GM12878 (cell line): Measurements from ENCODE around the gene CMTM4. TPM values are rescaled to one million over a fixed set of nuclear protein-coding genes. Genes with fewer than 3 reads are reported as not detected.

Experiments used
- ATAC-seq: fragments of 200-7000 bp; cut with Tn5 transposase; 3 replicates; pipeline ENCODE4 v1.9.1; 2020; ENCODE audit warnings: mild to moderate bottlenecking, moderate library complexity
- BruUV-seq: library from RNA; stranded (reverse); fragments of 400-500 nt; replicated peaks from 2 replicates; lab custom pipeline; 2021; lab: Mats Ljungman, UMichigan
- CTCF ChIA-PET: fragments of 300-600 bp; sonication (Branson Sonifier 250); formaldehyde crosslinking; extraction: SDS; loops from one replicate; lab custom pipeline; 2021; ENCODE audit warnings: inconsistent platforms; lab: Yijun Ruan, JAX
- POLR2A ChIA-PET: fragments of 350-600 bp; formaldehyde crosslinking; extraction: SDS; loops from one replicate; lab custom pipeline; 2021; ENCODE audit warnings: inconsistent platforms; lab: Charles Lee
- RAD21 ChIA-PET: fragments of 300-600 bp; sonication (Branson Sonifier 250); formaldehyde crosslinking; loops from one replicate; lab custom pipeline; 2023; ENCODE audit warnings: antibody characterized with exemption; ENCODE audit not compliant: unreplicated experiment; lab: Charles Lee
- SMC1A ChIA-PET: fragments of 300-600 bp; sonication (Branson Sonifier 250); formaldehyde crosslinking; loops from one replicate; lab custom pipeline; 2023; ENCODE audit not compliant: unreplicated experiment, uncharacterized antibody; lab: Charles Lee
- DNase-seq: peaks from one replicate; pipeline ENCODE4 v3.0.0-alpha.2; 2011; ENCODE audit warnings: low read depth, low spot score
- FAIRE-seq: peaks from 3 replicates; lab custom pipeline; 2011; peaks lifted over from hg19 to GRCh38; lab: Jason Lieb, UNC
- H2AFZ ChIP-seq: 2 replicates; pipeline ENCODE4 v1.6.0; 2011; ENCODE audit warnings: low read depth, low read length, control low read depth; ENCODE audit not compliant: control insufficient read depth
- H3K27ac ChIP-seq: 2 replicates; pipeline ENCODE4 v1.5.1; 2011; ENCODE audit warnings: control low read depth; ENCODE audit not compliant: control insufficient read depth, insufficient read depth
- H3K27me3 ChIP-seq, 2 experiments: replicated peaks in 1 of 2; 2 replicates each; pipeline versions ENCODE4 v1.6.0 to v1.6.1; 2011; ENCODE audit warnings: low read length in 1 of 2; ENCODE audit not compliant: control insufficient read depth in 2 of 2, insufficient read depth in 2 of 2
- H3K36me3 ChIP-seq, 2 experiments: 2 replicates each; pipeline ENCODE4 v1.5.1; 2011; ENCODE audit warnings: low read length in 1 of 2; ENCODE audit not compliant: control insufficient read depth in 2 of 2, insufficient read depth in 2 of 2
- H3K4me1 ChIP-seq: 2 replicates; pipeline ENCODE4 v1.6.1; 2011; ENCODE audit warnings: mild to moderate bottlenecking, low read length, moderate library complexity, mixed read lengths; ENCODE audit not compliant: control insufficient read depth, insufficient read depth
- H3K4me2 ChIP-seq: 2 replicates; pipeline ENCODE4 v1.6.0; 2011; ENCODE audit warnings: control low read depth; ENCODE audit not compliant: control insufficient read depth, insufficient read depth
- H3K4me3 ChIP-seq: fragments of 200-600 bp; sonication (generic); 2 replicates; pipeline ENCODE4 v1.5.1; 2016
- H3K79me2 ChIP-seq: 2 replicates; pipeline ENCODE4 v1.6.0; 2011; ENCODE audit warnings: low read length; ENCODE audit not compliant: control insufficient read depth, insufficient read depth
- H3K9ac ChIP-seq: 2 replicates; pipeline ENCODE4 v1.8.0; 2011; ENCODE audit warnings: low read length, control low read depth, mixed read lengths; ENCODE audit not compliant: control insufficient read depth, insufficient read depth
- H3K9me3 ChIP-seq: replicated peaks from 3 replicates; pipeline ENCODE4 v1.5.1; 2011; ENCODE audit warnings: mild to moderate bottlenecking, low read length; ENCODE audit not compliant: control insufficient read depth, insufficient read depth
- H4K20me1 ChIP-seq: 2 replicates; pipeline ENCODE4 v1.6.0; 2011; ENCODE audit not compliant: control insufficient read depth, insufficient read depth
- ETV6 ChIP-seq, 2 experiments: fragments of 450-650 bp in 1 of 2; IDR thresholded peaks in 1 of 2; conservative IDR thresholded peaks in 1 of 2; 2 replicates each; pipeline ENCODE4 v1.6.1; 2014; ENCODE audit warnings: antibody characterized with exemption in 1 of 2, borderline replicate concordance in 1 of 2, low read depth in 1 of 2, mild to moderate bottlenecking in 1 of 2, moderate library complexity in 1 of 2
- JUNB ChIP-seq: IDR thresholded peaks from 2 replicates; pipeline ENCODE4 v1.6.1; 2016; ENCODE audit warnings: antibody characterized with exemption, mild to moderate bottlenecking
- MTA3 ChIP-seq: IDR thresholded peaks from 2 replicates; pipeline ENCODE4 v1.6.1; 2012; ENCODE audit warnings: low read length, inconsistent platforms, borderline replicate concordance
- NRF1 ChIP-seq: conservative IDR thresholded peaks from 2 replicates; pipeline ENCODE4 v1.6.1; 2011; ENCODE audit warnings: mild to moderate bottlenecking, low read depth, low read length, improper control_type of control experiment
- RAD21 ChIP-seq: IDR thresholded peaks from 2 replicates; pipeline ENCODE4 v1.6.1; 2011; ENCODE audit warnings: mild to moderate bottlenecking, low read depth, low read length, moderate library complexity; ENCODE audit not compliant: insufficient read depth
- RB1 ChIP-seq: fragments of 450-650 bp; formaldehyde crosslinking; IDR thresholded peaks from 2 replicates; pipeline ENCODE4 v1.6.1; 2017; ENCODE audit warnings: mild to moderate bottlenecking, borderline replicate concordance
- RELB ChIP-seq: fragments of 450-650 bp; IDR thresholded peaks from 2 replicates; pipeline ENCODE4 v1.6.1; 2017; ENCODE audit warnings: low read depth, mild to moderate bottlenecking, moderate library complexity
- SPI1 ChIP-seq: IDR thresholded peaks from 2 replicates; pipeline ENCODE4 v1.6.1; 2011; ENCODE audit warnings: low read depth, mild to moderate bottlenecking, low read length, moderate library complexity, borderline replicate concordance; ENCODE audit not compliant: insufficient read depth
- STAT3 ChIP-seq: IDR thresholded peaks from 2 replicates; pipeline ENCODE4 v1.6.1; 2011; ENCODE audit warnings: low read depth, low read length, improper control_type of control experiment
- USF2 ChIP-seq: IDR thresholded peaks from 2 replicates; pipeline ENCODE4 v1.6.1; 2011; ENCODE audit warnings: low read depth, low read length, improper control_type of control experiment, borderline replicate concordance
- ZNF622 ChIP-seq: fragments of 450-650 bp; IDR thresholded peaks from 2 replicates; pipeline ENCODE4 v1.6.1; 2017; ENCODE audit warnings: mild to moderate bottlenecking, inconsistent platforms
- WGBS: methylation state at CpG from one replicate; pipeline ENCODE4 v1.1.6; 2016; ENCODE audit warnings: low lambda C conversion rate; ENCODE audit not compliant: insufficient replicate concordance, insufficient coverage; ENCODE audit errors: missing lambda C conversion rate; 5-methylcytosine and 5-hydroxymethylcytosine counted together
- in situ Hi-C: fragments of 300-500 bp; cut with MboI; formaldehyde crosslinking; loops from 9 replicates; pipeline ENCODE4 v1.14.3; 2018; ENCODE audit warnings: mixed read lengths
- intact Hi-C: fragments of 100-400 bp; cut with micrococcal nuclease; formaldehyde crosslinking; loops from one replicate; pipeline ENCODE4 v1.14.2; 2022; ENCODE audit not compliant: unreplicated experiment
- polyA plus RNA-seq, 11 experiments: library from polyadenylated mRNA; depleted of rRNA in 4 of 11; unstranded in 6 of 11; stranded (reverse) in 5 of 11; fragments of >200 nt; fragmentation: Nextera tagmentation in 4 of 11; fragmentation: Illumina TruSeq in 1 of 11; extraction: Ambion mirVana in 4 of 11; extraction: Trizol in 1 of 11; gene quantifications; 1 replicate in 1 of 11; 2 replicates in 10 of 11; pipeline versions ENCODE4 v1.2.1 to v1.2.3, GENCODE V29; 2011 to 2016; ENCODE audit warnings: inconsistent platforms in 2 of 11, missing spikeins in 2 of 11, low read depth in 1 of 11
- total RNA-seq, 4 experiments: library from RNA; depleted of rRNA in 3 of 4; stranded (reverse); fragments of >200 nt in 3 of 4; fragmentation: Illumina TruSeq in 1 of 4; extraction: Trizol in 1 of 4; gene quantifications; 2 replicates each; pipeline versions ENCODE4 v1.2.1 to v1.2.3, GENCODE V29; 2013 to 2021
- TF ChIP-seq, protein P1 (sequence below): fragments of 450-650 bp; IDR thresholded peaks from 2 replicates; pipeline ENCODE4 v1.6.1; 2016; ENCODE audit warnings: mild to moderate bottlenecking
- TF ChIP-seq, protein P2 (sequence below): fragments of 450-650 bp; IDR thresholded peaks from 2 replicates; pipeline ENCODE4 v1.6.1; 2018; ENCODE audit warnings: mild to moderate bottlenecking, low read depth, moderate library complexity; ENCODE audit not compliant: partially characterized antibody

The CMTM4 gene
- total and polyA plus RNA-seq, 10 of the 15 experiments (the other 5 are each of a cell fraction or from before 2014, with no cell fraction given), result 0.02 to 0.43 (median 0.15) TPM; not detected in 2

- BruUV-seq, result no TSS peak
- Histone ChIP-seq H3K79me2 (no peaks in the 10 kb centered on the region), H3K9ac (no peak overlapping the region), H3K4me2 (no peak overlapping the region), H3K27ac (no peak overlapping the region), H3K36me3 (no peaks in the 10 kb centered on the region), H3K4me3 (no peak overlapping the region), H3K9me3 (no peaks in the 10 kb centered on the region), H3K4me1 (no peaks in the 10 kb centered on the region), H2AFZ (no peak overlapping the region), H4K20me1 (no peaks in the 10 kb centered on the region), H3K27me3 (no peaks in the 10 kb centered on the region; a peak in 1 of 4 replicates)
- in situ Hi-C loops (no loop called here), intact Hi-C loops (no loop called here)
- SMC1A ChIA-PET, result no interaction called here
- 55% methylated on average over 2 of the region's 2 CpGs for WGBS
- CTCF ChIA-PET, result interaction anchor here (1.9 kb wide), 1 partner anchor 181 kb away, joined by 5 read pairs; the partner anchor contains the start of gene NAE1
- ATAC-seq (no peak), FAIRE-seq (no peak), DNase-seq (no peak)
- RAD21 ChIA-PET, result interaction anchor here (0.9 kb wide), 1 partner anchor 91 kb away, joined by 3 read pairs; no protein-coding TSS in a partner anchor
- TF ChIP-seq ZNF622 (no peak), USF2 (no peak), MTA3 (no peak), JUNB (no peak), NRF1 (no peak), RELB (no peak), RAD21 (no peak), SPI1 (no peak), ETV6 (conservative IDR thresholded peaks at IDR 0.05 in 1 of 2, IDR thresholded peaks at IDR 0.05 in 1 of 2; ENCODE audit: borderline replicate concordance in 1 of 2, low read depth in 1 of 2) (no peak), STAT3 (no peak), RB1 (no peak)
- TF ChIP-seq, protein P1, sequence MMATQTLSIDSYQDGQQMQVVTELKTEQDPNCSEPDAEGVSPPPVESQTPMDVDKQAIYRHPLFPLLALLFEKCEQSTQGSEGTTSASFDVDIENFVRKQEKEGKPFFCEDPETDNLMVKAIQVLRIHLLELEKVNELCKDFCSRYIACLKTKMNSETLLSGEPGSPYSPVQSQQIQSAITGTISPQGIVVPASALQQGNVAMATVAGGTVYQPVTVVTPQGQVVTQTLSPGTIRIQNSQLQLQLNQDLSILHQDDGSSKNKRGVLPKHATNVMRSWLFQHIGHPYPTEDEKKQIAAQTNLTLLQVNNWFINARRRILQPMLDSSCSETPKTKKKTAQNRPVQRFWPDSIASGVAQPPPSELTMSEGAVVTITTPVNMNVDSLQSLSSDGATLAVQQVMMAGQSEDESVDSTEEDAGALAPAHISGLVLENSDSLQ, result no peak
- TF ChIP-seq, protein P2, sequence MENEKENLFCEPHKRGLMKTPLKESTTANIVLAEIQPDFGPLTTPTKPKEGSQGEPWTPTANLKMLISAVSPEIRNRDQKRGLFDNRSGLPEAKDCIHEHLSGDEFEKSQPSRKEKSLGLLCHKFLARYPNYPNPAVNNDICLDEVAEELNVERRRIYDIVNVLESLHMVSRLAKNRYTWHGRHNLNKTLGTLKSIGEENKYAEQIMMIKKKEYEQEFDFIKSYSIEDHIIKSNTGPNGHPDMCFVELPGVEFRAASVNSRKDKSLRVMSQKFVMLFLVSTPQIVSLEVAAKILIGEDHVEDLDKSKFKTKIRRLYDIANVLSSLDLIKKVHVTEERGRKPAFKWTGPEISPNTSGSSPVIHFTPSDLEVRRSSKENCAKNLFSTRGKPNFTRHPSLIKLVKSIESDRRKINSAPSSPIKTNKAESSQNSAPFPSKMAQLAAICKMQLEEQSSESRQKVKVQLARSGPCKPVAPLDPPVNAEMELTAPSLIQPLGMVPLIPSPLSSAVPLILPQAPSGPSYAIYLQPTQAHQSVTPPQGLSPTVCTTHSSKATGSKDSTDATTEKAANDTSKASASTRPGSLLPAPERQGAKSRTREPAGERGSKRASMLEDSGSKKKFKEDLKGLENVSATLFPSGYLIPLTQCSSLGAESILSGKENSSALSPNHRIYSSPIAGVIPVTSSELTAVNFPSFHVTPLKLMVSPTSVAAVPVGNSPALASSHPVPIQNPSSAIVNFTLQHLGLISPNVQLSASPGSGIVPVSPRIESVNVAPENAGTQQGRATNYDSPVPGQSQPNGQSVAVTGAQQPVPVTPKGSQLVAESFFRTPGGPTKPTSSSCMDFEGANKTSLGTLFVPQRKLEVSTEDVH, result no peak
- POLR2A ChIA-PET, result no interaction called here
Observed at GRCh38 chr16:66649167-66649566, 47.4 kb downstream of the CMTM4 start.
